HT-29 (cell line): Measurements from ENCODE around the gene DNAH1. TPM values are rescaled to one million over a fixed set of nuclear protein-coding genes. Genes with fewer than 3 reads are reported as not detected.
A peak's percentile ranks its signal among the peaks of the same experiment; 100 is the strongest.

Experiments
- DNase-seq: peaks from one replicate; pipeline ENCODE4 v3.0.0-alpha.2; 2015; ENCODE audit warnings: low spot score
- small RNA-seq: library from RNA; depleted of rRNA; stranded (forward); fragments of <200 nt; gene quantifications from one replicate; pipeline ENCODE3, GENCODE V24; 2014
- total RNA-seq: library from RNA; depleted of rRNA; stranded (reverse); fragments of >200 nt; shearing (Covaris generic); gene quantifications from 2 replicates; pipeline ENCODE4 v1.2.3, GENCODE V29; 2014; rRNA removed

Gene DNAH1
- total RNA-seq, 1 experiment from 2014 or later = 4.0 TPM

GRCh38 chr3:52444860-52445793 is 129.0 kb downstream of the DNAH1 start, which contains the start of gene SEMA3G:
Gene SEMA3G, minus strand, starts transcription at chr3:52445103. Its CDS starts 76 bp downstream, at chr3:52445027.
- peak; percentile 74 for DNase-seq

GRCh38 chr3:52446042-52446441 is 129.9 kb downstream of the DNAH1 start:
- no peak for DNase-seq

GRCh38 chr3:52446631-52447511 is 130.8 kb downstream of the DNAH1 start:
- peak; percentile 76 for DNase-seq

GRCh38 chr3:52447512-52448355 is 131.6 kb downstream of the DNAH1 start:
- DNase-seq = no peak

Small RNA genes within 50 kb of the gene (small RNA-seq; reads per million reads assigned to genes)
- gene MIR135A1 (not detected), gene MIRLET7G (40.9 reads per million, percentile 95 among the genes with 10 or more reads in this experiment)

Other genes starting within 250 kb of the DNAH1 start
- 25.2 and 27.4 TPM in 2 replicates for gene POC1A, start 161.9 kb upstream of the DNAH1 start, total RNA-seq
- gene ALAS1, start 118.2 kb upstream of the DNAH1 start, total RNA-seq = 31.5 and 34.4 TPM in 2 replicates
- gene TLR9, start 90.7 kb upstream of the DNAH1 start, total RNA-seq = not detected in 2 replicates
- gene TWF2, start 77.2 kb upstream of the DNAH1 start, total RNA-seq = 80.5 and 85.4 TPM in 2 replicates
- gene PPM1M, start 70.6 kb upstream of the DNAH1 start, total RNA-seq = 4.0 and 4.2 TPM in 2 replicates
- 16.4 and 18.9 TPM in 2 replicates for gene WDR82, start 37.7 kb upstream of the DNAH1 start, total RNA-seq
- 23.0 and 29.0 TPM in 2 replicates for gene GLYCTK, start 28.5 kb upstream of the DNAH1 start, total RNA-seq
- 59.4 and 80.5 TPM in 2 replicates for gene BAP1, start 93.7 kb downstream of the DNAH1 start, total RNA-seq
- 1.6 and 2.7 TPM in 2 replicates for gene PHF7, start 94.3 kb downstream of the DNAH1 start, total RNA-seq
- gene SEMA3G, start 128.8 kb downstream of the DNAH1 start, total RNA-seq = 0.15 and 0.31 TPM in 2 replicates
- 5.7 and 6.5 TPM in 2 replicates for gene TNNC1, start 137.7 kb downstream of the DNAH1 start, total RNA-seq
- gene NISCH, start 139.3 kb downstream of the DNAH1 start, total RNA-seq = 43.8 and 47.7 TPM in 2 replicates
- gene STAB1, start 179.0 kb downstream of the DNAH1 start, total RNA-seq = 0.03 TPM in 1 of 2 replicates, not detected in the other
- gene NT5DC2, start 217.5 kb downstream of the DNAH1 start, total RNA-seq = 119 and 120 TPM in 2 replicates
- 15.3 and 38.3 TPM in 2 replicates for gene UQCC5, start 220.3 kb downstream of the DNAH1 start, total RNA-seq